ENCODE measurements around the gene PARN.

- TF ChIP-seq CTCF (conservative IDR thresholded peaks at IDR 0.05; ENCODE audit: low read depth in 2 of 2) (no peak), STAT1 (IDR thresholded peaks at IDR 0.05; ENCODE audit: unreplicated experiment) (no peak), POLR2AphosphoS5 (IDR thresholded peaks at IDR 0.05; ENCODE audit: low read depth) (no peak), CREB1 (CRISPR knock-in tag; IDR thresholded peaks at IDR 0.05; ENCODE audit: low read depth) (0 out of 2 replicates have a peak, but pooled peaks have one; percentile 6), REST (IDR thresholded peaks at IDR 0.05; ENCODE audit: unreplicated experiment) (no peak), EZH2phosphoT487 (IDR thresholded peaks at IDR 0.05; ENCODE audit: unreplicated experiment) (no peak), EZH2 (IDR thresholded peaks at IDR 0.05; ENCODE audit: low read depth, unreplicated experiment) (no peak), NANOG (IDR thresholded peaks at IDR 0.05; ENCODE audit: borderline replicate concordance) (no peak), ZNF114 (CRISPR knock-in tag; IDR thresholded peaks at IDR 0.05) (no peak)
Observed at GRCh38 chr16:14548933-14549788, 80.9 kb downstream of the PARN start.

All from GM23338 (cell line).